GM21447 (cell line): Measurements from ENCODE around the gene NUDCD2.
"Not testable (repeated sequence)": the region's sequence is repeated elsewhere in the genome, so short reads cannot be mapped to it uniquely, and the experiment has no call there.

Experiments
- ATAC-seq: cut with Tn5 transposase; IDR thresholded peaks from one replicate; pipeline ENCODE4 v1.9.1; 2021; ENCODE audit not compliant: unreplicated experiment

The NUDCD2 gene

DNA sequence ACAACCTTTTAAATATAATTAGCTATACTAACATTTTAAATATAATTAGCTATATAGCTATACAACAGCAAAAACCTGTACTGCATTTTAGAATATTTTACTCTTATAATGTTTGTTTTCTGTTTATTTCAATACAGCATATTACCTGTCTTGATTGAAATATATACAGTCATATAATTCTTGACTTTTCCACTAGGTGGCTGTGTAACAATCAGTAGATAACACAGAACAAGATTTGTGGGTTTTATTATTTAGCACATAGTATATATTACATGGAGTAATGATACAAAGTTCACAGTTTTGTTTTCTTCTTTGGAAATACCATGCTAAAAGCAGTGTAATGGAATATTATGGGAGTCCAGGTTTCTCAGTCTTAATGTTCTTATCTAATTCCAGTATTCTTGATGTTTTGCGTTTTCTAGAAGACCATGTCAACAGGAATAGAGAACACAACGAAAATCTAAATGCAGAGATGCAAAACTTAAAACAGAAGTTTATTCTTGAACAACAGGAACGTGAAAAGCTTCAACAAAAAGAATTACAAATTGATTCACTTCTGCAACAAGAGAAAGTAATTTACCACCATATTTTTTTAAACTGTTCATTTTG lies 13.8 kb upstream of the NUDCD2 start:
- no peak for ATAC-seq

DNA sequence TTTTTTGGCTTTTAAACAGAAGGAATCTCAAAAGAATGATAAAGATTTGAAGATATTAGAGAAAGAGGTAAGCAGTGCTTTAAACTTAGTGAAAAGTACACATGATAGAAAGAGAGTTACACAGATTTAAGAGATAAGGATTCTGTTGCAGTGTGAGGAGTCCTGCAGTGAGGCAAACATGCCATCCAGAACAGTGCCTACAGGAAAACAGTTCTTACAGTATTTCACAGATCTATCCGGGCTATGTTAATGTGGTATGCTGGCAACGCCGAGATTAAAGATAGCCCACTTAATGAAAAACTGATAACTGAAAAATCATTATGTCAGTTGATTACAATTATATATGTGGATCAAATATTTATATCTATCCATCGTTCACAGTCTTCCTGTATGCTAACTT lies 7.8 kb upstream of the NUDCD2 start:
- ATAC-seq = no peak

DNA sequence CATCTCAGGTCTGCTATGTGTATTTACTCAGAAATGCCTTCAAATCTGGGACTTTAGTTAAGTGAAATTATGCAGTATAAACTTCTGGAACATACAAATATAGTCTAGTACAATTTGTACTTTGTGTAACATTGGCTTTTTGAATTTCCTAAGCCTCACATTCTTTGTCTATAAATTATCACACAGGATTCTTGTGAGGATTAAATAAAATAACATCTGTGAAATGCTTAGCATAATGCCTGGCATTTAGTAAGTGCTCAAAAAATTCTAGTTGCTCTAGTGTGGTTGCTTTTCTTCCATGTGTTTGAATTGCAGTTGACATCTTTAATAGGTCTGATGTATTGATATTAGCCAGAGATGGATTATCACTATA lies 3.1 kb upstream of the NUDCD2 start:
- ATAC-seq = no peak

DNA sequence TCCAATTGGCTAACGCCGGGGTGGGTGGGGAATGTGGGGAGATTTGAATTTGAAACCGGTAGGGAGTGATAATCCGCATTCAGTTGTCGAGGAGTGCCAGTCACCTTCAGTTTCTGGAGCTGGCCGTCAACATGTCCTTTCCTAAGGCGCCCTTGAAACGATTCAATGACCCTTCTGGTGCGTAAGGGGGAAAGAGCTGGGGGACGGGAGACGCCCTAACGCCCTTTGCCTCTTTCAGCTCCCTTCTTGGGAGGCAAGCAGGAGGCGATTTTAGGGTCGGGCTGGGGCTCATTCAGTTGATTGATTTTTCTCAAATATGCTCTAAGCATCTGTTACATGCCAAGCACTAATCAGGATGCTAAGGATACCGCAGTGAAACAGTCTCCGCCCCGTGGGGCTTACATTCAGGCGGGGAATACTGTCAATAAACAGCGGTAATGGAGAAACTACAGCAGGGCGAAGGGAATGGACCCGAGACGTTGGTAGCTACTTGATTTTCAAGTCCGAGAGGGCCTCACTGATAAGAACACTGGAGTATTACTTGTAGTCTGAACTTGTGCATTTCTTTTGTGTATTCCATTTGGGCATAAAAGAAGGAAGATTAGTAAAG lies 765 bp upstream of the NUDCD2 start, which contains the start of gene HMMR:
Gene HMMR, plus strand, starts transcription at position 71 of the 610 bp plus-strand sequence. Its CDS starts 61 bp downstream, at position 132.
- peak; percentile 2 for ATAC-seq

DNA sequence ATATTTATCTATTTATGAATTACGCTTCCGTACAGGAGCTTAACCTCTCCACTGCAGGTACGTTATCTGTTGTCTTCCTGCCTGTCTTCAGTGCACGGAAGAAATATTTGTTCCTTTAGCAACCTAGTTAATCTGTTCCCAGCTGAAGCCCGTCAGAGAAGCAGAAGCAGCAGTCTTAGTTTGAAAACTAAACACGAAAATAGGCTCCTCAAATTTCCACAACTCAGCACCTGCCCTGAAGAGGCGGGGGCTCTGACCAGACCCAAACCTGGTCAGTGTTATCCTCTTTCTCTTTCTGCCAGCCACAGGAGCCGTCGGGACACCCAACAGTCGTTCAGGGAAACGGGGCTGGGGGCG lies 462 bp downstream of the NUDCD2 start:
- peak; percentile 5 for ATAC-seq

GRCh38 chr5:163458778-163459385 lies 1.0 kb downstream of the NUDCD2 start:
- ATAC-seq = no peak

DNA sequence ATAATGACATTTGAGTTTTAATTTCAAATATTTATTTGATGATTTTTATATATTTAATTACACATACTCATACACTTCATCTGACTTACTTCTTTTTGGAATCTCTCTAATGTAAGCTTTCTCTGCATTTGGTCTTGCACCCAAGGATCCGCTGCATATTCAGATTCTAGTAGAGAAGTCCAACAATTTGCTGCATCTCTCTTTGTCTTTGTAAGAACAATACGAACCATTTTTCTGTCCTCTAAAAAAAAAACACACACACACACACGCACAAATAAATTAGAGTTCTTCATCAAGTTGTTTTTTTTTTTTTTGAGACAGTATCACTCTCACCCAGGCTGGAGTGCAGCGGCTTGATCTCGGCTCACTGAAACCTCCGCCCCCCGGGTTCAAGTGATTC lies 3.1 kb downstream of the NUDCD2 start:
- no peak for ATAC-seq

DNA sequence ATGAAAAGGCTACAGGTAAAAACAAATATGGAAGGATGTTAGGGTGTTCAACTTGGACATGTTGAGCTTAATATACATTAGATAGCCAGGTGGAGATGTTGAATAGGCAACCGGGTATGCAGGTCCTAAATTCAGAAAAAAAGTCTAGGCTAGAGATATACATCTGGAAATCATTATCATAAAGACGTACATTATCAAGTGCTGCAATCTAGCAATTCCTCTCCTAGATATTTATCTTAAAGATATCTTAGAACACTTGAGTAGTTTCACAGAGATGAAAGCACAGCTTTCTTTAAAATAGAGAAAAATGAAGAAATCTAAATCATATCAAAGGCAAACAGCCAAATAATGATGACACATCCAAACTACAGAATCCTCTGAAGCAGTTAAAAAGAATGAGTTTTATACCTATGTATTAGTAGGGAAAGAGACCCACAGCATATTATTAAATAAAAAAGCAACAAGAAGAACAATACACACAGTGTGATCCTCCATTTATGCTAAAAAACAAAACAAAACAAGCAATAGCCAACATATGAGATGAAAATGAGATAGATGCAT lies 3.8 kb downstream of the NUDCD2 start:
- ATAC-seq = no peak

- ATAC-seq = not testable (repeated sequence)
Observed at GRCh38 chr5:163455406-163455805, 4.5 kb downstream of the NUDCD2 start.

GRCh38 chr5:163453705-163454104 lies 6.2 kb downstream of the NUDCD2 start:
- no peak for ATAC-seq

DNA sequence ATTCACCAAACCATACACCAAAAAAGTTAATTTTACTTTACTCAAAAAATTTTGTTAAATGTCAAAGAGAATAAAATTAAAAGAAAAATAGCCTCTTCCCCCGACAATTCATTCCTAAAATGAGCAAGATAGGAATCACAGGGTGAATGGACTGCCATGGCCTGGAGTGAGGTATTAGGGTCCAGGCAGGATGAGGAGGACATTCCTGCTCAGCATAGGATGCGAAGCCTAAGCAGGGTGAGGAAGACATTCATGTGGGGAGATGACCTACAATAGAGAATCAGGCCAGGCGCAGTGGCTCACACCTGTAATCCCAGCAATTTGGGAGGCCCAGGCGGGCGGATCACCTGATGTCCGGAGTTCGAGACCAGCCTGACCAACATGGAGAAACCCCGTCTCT lies 8.4 kb downstream of the NUDCD2 start:
- no peak for ATAC-seq

DNA sequence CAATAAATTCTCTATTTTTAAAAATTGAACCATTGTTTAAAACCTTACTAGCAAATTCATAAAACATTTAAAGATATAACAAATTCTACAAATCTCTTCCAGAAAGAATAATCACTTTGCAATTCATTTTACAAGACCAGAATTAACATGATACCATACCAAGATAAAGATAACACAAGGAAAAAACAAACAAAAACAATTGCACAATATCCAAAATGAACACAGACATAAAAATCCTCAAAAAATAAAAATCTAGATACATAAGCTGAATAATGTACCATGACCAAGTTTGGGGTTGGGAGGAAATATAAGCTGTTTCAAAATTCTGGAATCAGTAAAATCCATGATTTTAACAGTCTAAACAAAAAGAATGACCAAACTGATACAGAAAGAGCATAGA lies 11.4 kb downstream of the NUDCD2 start:
- ATAC-seq = no peak

DNA sequence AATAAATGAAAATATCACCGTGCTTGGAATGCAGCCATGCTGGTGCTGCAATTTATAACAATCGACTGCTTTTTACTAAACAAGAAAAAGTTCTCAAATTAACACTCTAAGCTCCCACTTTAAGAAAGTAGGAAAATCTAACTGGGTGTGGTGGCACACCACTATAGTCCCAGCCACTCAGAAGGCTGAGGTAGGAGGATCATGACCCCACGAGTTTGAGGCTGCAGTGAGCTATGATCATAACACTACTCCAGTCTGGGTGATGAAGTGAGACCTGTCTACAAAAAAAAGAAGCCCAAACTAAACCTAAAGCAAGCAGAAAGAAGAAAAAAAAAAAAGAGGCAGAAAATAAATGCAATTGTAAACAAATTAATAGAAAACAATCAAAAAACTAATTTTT lies 12.0 kb downstream of the NUDCD2 start:
- ATAC-seq = no peak

GRCh38 chr5:163447191-163447590 lies 12.7 kb downstream of the NUDCD2 start:
- ATAC-seq = no peak

- ATAC-seq = no peak
Observed at GRCh38 chr5:163445345-163445744, 14.6 kb downstream of the NUDCD2 start.

DNA sequence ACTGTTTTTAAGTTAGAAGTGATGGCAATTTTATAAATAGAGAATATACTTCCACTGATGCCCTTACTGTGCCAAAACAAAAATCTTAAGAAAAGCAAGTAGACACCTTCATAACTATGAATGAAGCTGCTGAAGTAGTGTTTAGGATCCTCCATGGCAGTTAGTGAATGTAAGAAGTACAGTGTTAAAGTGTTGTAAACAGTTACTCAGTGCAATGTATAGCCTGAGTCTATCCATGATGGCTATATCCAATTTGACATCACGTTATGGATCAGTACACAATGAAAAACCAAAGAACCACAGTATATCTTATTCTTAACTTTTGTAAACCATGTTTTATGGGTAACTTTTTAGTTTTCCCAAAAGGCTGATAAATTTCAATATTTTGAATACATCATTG lies 15.4 kb downstream of the NUDCD2 start:
- no peak for ATAC-seq

DNA sequence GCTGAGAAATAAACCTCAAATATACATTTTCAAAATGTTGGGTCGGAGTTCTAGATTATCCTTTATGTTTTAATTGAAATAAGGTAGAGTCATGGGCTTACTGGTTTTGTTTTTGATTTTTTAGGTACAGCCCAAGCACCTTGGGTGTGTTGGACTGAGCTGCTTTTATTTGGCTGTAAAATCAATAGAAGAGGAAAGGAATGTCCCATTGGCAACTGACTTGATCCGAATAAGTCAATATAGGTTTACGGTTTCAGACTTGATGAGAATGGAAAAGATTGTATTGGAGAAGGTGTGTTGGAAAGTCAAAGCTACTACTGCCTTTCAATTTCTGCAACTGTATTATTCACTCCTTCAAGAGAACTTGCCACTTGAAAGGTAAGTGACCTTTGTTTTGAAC lies 18.9 kb downstream of the NUDCD2 start:
- no peak for ATAC-seq

DNA sequence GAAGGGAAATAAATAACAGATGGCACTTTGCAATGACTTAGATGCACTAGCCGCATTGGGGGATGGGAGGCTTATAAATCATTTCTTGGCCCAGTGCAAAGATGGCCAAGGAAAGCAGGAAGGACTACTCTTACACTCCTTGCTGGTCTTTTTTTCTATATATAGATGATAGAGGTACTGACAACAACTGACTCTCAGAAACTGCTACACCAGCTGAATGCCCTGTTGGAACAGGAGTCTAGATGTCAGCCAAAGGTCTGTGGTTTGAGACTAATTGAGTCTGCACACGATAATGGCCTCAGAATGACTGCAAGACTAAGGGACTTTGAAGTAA lies 20.8 kb downstream of the NUDCD2 start:
- no peak for ATAC-seq

GRCh38 chr5:163437309-163438182 lies 22.4 kb downstream of the NUDCD2 start, which contains the start of gene CCNG1:
TSS of gene CCNG1 (plus strand) at chr5:163437595. CDS start at chr5:163439257, 1,662 bp downstream.
- peak; percentile 97 for ATAC-seq

- ATAC-seq = no peak
Observed at GRCh38 chr5:163437011-163437308, 22.9 kb downstream of the NUDCD2 start.

- no peak for ATAC-seq
Observed at GRCh38 chr5:163436515-163436914, 23.4 kb downstream of the NUDCD2 start.
